Measurements from ENCODE around the gene IBTK.
"Not testable (repeated sequence)": the region's sequence is repeated elsewhere in the genome, so short reads cannot be mapped to it uniquely, and the experiment has no call there.

The IBTK gene

GRCh38 chr6:82169138-82169876 is 78.2 kb downstream of the IBTK start:
- DNase-seq, result no peak

DNA sequence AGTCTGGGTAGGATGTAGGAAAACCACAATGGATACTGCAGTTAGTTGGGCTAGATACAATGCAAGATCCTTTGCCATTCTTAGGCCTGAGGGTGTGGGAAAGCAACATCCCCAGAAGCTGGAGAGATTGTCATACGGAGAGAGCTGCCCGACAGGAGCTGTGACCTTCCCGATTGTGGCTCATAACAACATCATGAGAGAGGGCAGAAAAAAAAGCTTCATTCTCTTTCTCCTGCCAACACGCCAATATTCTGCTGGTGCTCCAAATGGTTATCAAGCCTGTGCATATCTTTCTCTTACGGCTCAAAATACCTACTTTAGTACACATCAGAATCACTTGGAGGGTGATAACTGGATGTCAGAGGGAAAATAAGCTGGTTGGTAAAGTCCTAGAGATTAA is 81.1 kb downstream of the IBTK start:
- no peak for DNase-seq

GRCh38 chr6:82160255-82160990 is 87.1 kb downstream of the IBTK start:
- DNase-seq, result no peak

- DNase-seq, result not testable (repeated sequence)
Measured at GRCh38 chr6:82152786-82153185, 94.8 kb downstream of the IBTK start.

- not testable (repeated sequence) for DNase-seq
Measured at GRCh38 chr6:82151147-82151546, 96.4 kb downstream of the IBTK start.

DNA sequence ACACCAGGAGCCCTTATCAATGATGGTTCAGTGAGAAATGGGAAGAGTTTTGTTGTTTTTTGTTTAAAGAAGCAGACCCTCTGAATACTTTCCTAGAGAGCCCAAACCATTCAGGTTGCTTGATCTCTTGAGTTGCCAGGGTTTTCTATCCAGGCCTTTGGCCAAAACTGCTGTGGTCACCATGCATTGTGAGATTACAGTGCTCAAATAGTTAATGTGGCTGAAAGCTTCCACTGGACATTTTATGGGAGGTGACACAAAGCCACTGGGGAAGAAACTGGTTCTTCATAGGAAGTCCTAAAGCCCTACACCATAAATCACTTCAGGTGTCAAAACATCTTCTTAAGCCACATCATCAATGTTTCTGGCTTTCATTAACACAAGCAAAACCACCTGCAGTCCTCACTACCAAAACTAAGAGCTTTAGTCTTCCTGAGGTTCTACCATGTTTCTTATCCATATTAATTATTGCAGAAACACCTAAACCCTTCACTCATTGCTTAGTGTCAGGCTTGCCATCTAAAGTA is 101.6 kb downstream of the IBTK start:
- no peak for DNase-seq

GRCh38 chr6:82144852-82145340 is 102.6 kb downstream of the IBTK start:
- DNase-seq, result no peak

DNA sequence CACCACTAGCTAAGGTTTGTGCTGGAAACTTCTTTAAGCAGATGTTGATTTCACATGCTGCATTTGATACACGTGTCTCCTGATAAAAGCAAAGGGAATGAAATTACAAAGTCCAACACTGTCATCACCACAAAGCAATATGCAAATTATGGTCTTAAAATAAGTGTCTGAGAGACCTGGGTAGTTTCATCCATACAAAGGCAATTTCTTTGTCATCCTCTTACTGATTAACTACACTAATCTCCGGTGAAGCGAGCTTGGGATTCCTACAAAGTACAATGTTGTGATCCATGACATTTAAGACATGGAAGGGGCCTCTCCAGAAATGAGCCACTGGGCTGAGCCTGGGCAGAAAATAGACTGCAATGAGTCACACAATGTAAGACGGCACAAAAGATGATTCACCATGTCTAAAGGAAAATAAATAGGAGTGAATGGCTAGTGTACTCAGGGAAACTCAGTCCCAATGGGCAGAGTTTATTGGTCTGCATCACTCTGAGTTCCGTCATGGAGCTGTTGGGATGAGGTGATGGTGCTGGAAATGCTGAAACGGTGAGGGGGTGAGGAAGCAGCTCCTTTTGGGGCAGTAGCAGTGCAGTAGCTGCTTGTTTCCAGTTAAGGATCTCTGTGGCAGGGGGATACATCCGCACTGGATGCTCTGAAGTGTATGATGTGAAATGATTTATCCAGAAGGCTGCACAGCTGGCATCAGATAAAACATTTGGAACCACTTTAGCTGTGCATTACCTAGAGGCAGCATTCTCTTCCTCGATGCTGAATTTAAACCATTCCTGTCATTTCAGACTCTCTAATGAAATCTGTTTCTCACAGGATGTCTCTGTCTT is 103.3 kb downstream of the IBTK start:
- DNase-seq, result no peak

DNA sequence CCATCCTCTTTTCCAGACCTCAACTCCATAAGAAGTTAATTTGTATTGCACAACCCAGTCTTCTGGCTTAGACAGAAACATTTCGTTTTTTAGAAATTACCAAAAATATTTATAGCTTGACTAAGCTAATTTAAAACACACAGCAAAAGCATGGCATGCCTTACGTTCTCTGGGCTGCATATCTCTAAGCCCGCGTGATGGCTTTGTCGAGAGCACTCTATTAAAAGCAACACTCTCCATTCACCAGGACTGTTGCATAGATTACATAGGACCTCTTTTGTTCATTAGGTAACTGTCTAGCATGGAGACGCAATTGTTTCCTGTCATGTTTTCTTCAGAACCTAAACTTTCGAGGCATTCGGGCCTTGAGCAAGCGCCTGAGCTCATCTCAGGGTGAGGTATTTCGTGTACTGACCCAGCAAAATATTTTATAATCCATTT is 104.5 kb downstream of the IBTK start:
- no peak for DNase-seq

DNA sequence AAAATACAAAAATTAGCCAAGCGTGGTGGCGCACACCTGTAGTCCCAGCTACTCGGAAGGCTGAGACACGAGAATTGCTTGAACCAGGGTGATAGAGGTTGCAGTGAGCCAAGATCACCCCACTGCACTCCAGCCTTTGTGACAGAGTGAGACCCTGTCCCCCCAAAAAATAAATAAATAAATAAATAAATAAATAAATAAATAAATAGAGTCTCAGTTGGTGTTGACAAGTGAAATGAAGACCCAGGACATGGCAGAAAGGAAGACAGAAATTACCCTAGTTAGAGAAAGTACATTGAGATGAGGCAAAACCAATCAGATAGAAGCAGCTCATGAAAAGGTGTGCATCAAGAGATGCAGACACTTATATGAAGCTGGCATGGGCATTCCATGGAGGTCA is 105.0 kb downstream of the IBTK start:
- no peak for DNase-seq

GRCh38 chr6:82138075-82138791 is 109.3 kb downstream of the IBTK start:
- DNase-seq, result no peak

GRCh38 chr6:82131441-82131840 is 116.1 kb downstream of the IBTK start:
- DNase-seq, result no peak

DNA sequence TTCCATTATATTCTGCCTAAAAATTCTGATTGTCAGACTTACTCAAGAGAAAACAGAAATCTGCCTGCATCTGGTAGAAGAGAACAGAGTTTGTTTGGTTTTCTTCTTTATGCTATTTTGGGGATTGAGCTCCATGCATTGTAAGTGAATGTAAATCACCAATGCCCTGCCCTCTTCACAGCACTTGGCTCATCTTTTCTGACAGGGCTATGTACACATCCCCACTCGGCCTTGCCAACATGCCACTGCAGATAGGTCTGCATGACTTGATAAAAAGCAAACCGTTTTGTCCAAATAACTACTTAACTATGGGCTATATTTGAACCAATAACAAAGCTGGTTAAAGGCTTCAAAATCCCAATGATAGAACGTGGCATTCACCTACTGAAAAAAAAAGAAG is 117.7 kb downstream of the IBTK start:
- DNase-seq, result no peak

- not testable (repeated sequence) for DNase-seq
Measured at GRCh38 chr6:82128973-82129372, 118.6 kb downstream of the IBTK start.

- no peak for DNase-seq
Measured at GRCh38 chr6:82123632-82124031, 123.9 kb downstream of the IBTK start.

Data from NCI-H187 treated with DMSO at 0.1 percent for 48 hours (cell line).